ENCODE results near the gene MEIS3. TPM values are rescaled to one million over a fixed set of nuclear protein-coding genes. Genes with fewer than 3 reads are reported as not detected.

The MEIS3 gene
- total RNA-seq, 2 experiments from 2014 or later: 0.47 TPM; not detected in 1

DNA sequence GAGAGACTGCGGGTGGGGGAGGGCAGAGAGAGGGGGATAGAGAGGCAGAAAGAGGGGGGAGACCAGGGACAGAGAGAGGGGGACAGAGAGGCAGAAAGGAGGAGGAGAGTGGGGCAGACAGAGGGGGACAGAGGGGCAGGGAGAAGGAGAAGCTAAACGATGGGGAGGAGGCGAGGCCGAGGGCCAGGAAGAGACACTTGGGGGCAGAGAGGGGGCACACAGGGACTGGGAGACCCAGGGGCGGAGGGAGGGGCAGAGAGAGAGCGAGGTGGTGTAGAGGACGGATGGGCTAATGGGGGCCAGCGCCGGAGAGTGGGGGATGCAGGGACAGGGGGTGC, 666 bp downstream of the MEIS3 start:
- POLR2A ChIA-PET: no interaction called here
- Histone ChIP-seq H3K27me3 (ENCODE audit: control insufficient read depth in 1 of 2, insufficient read depth in 2 of 2, low read length in 2 of 2) (peaks cover 70 to 77% of the 10 kb centered on the region in 2 experiments), H3K4me3 (ENCODE audit: low read length) (no peak overlapping the region), H3K36me3 (ENCODE audit: insufficient read depth, low read length) (no peaks in the 10 kb centered on the region), H3K27ac (ENCODE audit: low read depth in 1 of 2, low read length in 2 of 2) (no peak overlapping the region), H3K9me3 (ENCODE audit: control insufficient read depth in 1 of 2, insufficient read depth in 1 of 2, low read length in 2 of 2) (peaks cover 0 to 42% of the 10 kb centered on the region in 2 experiments), H3K4me1 (ENCODE audit: insufficient read depth, low read length) (peaks cover 45% of the 10 kb centered on the region)
- CTCF ChIA-PET: no interaction called here
- no peaks in the 10 kb centered on the region for H3K9me3 Mint-ChIP-seq
- TF ChIP-seq, protein P1, sequence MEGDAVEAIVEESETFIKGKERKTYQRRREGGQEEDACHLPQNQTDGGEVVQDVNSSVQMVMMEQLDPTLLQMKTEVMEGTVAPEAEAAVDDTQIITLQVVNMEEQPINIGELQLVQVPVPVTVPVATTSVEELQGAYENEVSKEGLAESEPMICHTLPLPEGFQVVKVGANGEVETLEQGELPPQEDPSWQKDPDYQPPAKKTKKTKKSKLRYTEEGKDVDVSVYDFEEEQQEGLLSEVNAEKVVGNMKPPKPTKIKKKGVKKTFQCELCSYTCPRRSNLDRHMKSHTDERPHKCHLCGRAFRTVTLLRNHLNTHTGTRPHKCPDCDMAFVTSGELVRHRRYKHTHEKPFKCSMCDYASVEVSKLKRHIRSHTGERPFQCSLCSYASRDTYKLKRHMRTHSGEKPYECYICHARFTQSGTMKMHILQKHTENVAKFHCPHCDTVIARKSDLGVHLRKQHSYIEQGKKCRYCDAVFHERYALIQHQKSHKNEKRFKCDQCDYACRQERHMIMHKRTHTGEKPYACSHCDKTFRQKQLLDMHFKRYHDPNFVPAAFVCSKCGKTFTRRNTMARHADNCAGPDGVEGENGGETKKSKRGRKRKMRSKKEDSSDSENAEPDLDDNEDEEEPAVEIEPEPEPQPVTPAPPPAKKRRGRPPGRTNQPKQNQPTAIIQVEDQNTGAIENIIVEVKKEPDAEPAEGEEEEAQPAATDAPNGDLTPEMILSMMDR (IDR thresholded peaks at IDR 0.05): no peak
- H3K4me3 Mint-ChIP-seq: no peak overlapping the region
- ATAC-seq (ENCODE audit: poor library complexity): no peak
- no peak for DNase-seq
- H3K27me3 Mint-ChIP-seq: peaks cover 87% of the 10 kb centered on the region
- no peaks in the 10 kb centered on the region for H3K36me3 Mint-ChIP-seq (ENCODE audit: low read depth)
- H3K27ac Mint-ChIP-seq: no peak overlapping the region
- peaks cover 47% of the 10 kb centered on the region for H3K4me1 Mint-ChIP-seq (ENCODE audit: low read depth)
- intact Hi-C loops (cut with DNase I, micrococcal nuclease): no loop called here

GRCh38 chr19:47417746-47418691, 1.3 kb downstream of the MEIS3 start:
- intact Hi-C loops (cut with DNase I, micrococcal nuclease): no loop called here
- ATAC-seq (ENCODE audit: poor library complexity) (no peak), DNase-seq (peak in 2 of 14 experiments; percentile 40 to 55)
- H3K4me3 Mint-ChIP-seq: peak overlapping the region; percentile 68
- no peaks in the 10 kb centered on the region for H3K36me3 Mint-ChIP-seq (ENCODE audit: low read depth)
- TF ChIP-seq, protein P1 (IDR thresholded peaks at IDR 0.05): no peak
- no peak overlapping the region for H3K27ac ChIP-seq (ENCODE audit: low read depth in 1 of 2, low read length in 2 of 2)
- H3K4me3 ChIP-seq (ENCODE audit: low read length): no peak overlapping the region
- H3K27ac Mint-ChIP-seq: no peak overlapping the region
- no peaks in the 10 kb centered on the region for H3K9me3 Mint-ChIP-seq
- POLR2A ChIA-PET: no interaction called here
- no peaks in the 10 kb centered on the region for H3K36me3 ChIP-seq (ENCODE audit: insufficient read depth, low read length)
- peaks cover 47% of the 10 kb centered on the region for H3K4me1 Mint-ChIP-seq (ENCODE audit: low read depth)
- H3K27me3 ChIP-seq (ENCODE audit: control insufficient read depth in 1 of 2, insufficient read depth in 2 of 2, low read length in 2 of 2): peaks cover 63 to 71% of the 10 kb centered on the region in 2 experiments
- peaks cover 40% of the 10 kb centered on the region for H3K4me1 ChIP-seq (ENCODE audit: insufficient read depth, low read length)
- CTCF ChIA-PET: no interaction called here
- H3K9me3 ChIP-seq (ENCODE audit: control insufficient read depth in 1 of 2, insufficient read depth in 1 of 2, low read length in 2 of 2): peaks cover 0 to 38% of the 10 kb centered on the region in 2 experiments
- peaks cover 86% of the 10 kb centered on the region for H3K27me3 Mint-ChIP-seq

GRCh38 chr19:47417107-47417745, 2.1 kb downstream of the MEIS3 start:
- Histone ChIP-seq H3K27ac (ENCODE audit: low read depth in 1 of 2, low read length in 2 of 2) (no peak overlapping the region), H3K4me1 (ENCODE audit: insufficient read depth, low read length) (peaks cover 40% of the 10 kb centered on the region), H3K9me3 (ENCODE audit: control insufficient read depth in 1 of 2, insufficient read depth in 1 of 2, low read length in 2 of 2) (peaks cover 0 to 35% of the 10 kb centered on the region in 2 experiments), H3K36me3 (ENCODE audit: insufficient read depth, low read length) (no peaks in the 10 kb centered on the region), H3K4me3 (ENCODE audit: low read length) (no peak overlapping the region), H3K27me3 (ENCODE audit: control insufficient read depth in 1 of 2, insufficient read depth in 2 of 2, low read length in 2 of 2) (peaks cover 55 to 63% of the 10 kb centered on the region in 2 experiments)
- H3K27ac Mint-ChIP-seq: no peak overlapping the region
- TF ChIP-seq, protein P1 (IDR thresholded peaks at IDR 0.05): no peak
- peaks cover 42% of the 10 kb centered on the region for H3K4me1 Mint-ChIP-seq (ENCODE audit: low read depth)
- intact Hi-C loops (cut with DNase I, micrococcal nuclease): no loop called here
- no peak for ATAC-seq (ENCODE audit: poor library complexity)
- POLR2A ChIA-PET: no interaction called here
- CTCF ChIA-PET: no interaction called here
- no peaks in the 10 kb centered on the region for H3K36me3 Mint-ChIP-seq (ENCODE audit: low read depth)
- peak overlapping the region; percentile 68 for H3K4me3 Mint-ChIP-seq
- H3K27me3 Mint-ChIP-seq: peaks cover 78% of the 10 kb centered on the region
- DNase-seq: no peak
- no peaks in the 10 kb centered on the region for H3K9me3 Mint-ChIP-seq

Data from CD4-positive, alpha-beta T cell (primary cell).